ENCODE data around the gene PPEF2.

PPEF2 gene

DNA sequence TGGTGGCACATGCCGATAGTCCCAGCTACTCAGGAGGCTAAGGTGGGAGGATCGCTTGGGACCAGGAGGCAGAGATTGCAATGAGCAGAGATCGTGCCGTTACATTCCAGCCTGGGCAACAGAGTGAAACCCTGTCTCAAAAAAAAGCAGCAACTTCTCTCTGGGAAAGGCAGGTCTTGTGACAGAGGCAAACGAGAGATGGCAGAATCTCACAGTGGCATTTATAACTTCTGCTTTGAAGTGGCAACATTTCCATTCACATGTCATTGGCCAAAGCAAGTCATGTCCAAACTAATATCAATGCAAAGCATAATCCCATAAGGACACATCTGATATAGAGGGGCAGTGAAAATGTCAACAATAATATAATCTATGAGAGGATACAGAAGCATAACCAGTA lies 79.8 kb downstream of the PPEF2 start:
- DNase-seq, result no peak

DNA sequence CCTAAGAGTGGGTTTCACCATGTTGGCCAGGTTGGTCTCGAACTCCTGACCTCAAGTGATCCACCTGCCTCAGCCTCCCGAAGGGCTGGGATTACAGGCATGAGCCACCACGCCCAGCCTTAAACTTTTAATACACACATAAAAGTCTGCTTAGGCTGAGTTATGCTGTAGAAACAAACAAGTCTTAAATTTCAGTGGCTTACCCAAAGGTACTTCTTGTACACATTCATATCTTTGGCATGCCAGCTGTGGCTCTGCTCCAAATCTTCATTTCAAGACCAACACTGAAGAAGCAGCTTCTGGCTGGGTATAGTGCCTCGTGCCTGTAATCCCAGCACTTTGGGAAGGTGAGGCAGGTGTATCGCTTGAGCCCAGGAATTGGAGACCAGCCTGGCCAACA lies 80.3 kb downstream of the PPEF2 start:
- no peak for DNase-seq

- DNase-seq, result no peak
These were observed 81.0 kb downstream of the PPEF2 start for GRCh38 chr4:75821216-75821615.

DNA sequence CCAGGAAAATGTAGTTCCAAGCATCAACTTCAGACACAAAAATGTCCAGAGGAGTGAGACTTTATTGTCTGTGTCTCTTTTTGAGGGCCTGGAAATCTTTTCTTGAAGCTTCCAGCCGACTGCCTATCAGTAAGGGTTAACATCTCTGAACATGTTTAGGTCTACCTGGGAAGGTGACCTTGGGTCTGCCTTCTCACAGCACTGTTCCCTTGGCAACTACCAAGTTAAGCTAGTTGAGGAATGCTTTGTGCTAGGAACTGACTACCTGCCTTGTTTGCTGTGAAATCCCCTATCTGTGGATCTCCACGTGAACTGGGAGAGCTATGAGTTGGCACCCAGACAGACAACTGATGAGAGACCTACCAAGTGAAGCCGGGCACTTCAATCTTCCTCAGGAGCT lies 81.6 kb downstream of the PPEF2 start:
- no peak for DNase-seq

GRCh38 chr4:75820197-75820596 lies 82.1 kb downstream of the PPEF2 start:
- DNase-seq, result no peak

DNA sequence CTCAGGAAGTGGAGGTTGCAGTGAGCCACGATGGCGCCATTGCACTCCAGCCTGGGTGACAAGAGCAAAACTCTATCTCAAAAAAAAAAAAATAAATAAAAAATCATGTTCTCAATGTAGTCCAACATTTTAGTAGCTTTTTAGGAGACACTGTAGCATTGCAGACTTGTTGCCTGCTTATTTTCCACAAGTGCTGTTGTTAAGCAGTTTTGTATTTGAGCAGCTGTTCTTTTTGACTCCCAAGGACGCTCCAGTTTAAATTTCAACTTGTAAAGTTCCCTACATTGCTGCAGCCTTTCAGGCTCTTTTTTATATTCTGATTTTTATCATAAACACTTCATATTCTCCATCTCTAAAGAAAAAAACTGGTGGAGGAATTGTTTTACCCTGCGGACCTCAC lies 83.1 kb downstream of the PPEF2 start:
- no peak for DNase-seq

- no peak for DNase-seq
These were observed 84.4 kb downstream of the PPEF2 start for GRCh38 chr4:75817901-75818300.

Measured in GF-D8 (cell line).